K562 (cell line): ENCODE measurements around the gene PRDX2. TPM values are rescaled to one million over a fixed set of nuclear protein-coding genes. Genes with fewer than 3 reads are reported as not detected.

Experiments used
- GATAD2B ChIP-seq: fragments of 450-650 bp; IDR thresholded peaks from 2 replicates; pipeline ENCODE4 v1.6.1; 2017; ENCODE audit warnings: mild to moderate bottlenecking, borderline replicate concordance
- HBP1 ChIP-seq: fragments of 450-650 bp; formaldehyde crosslinking; IDR thresholded peaks from 2 replicates; pipeline ENCODE4 v1.4.0; 2022; ENCODE audit warnings: missing genetic modification characterization
- HDAC6 ChIP-seq: IDR thresholded peaks from 2 replicates; pipeline ENCODE4 v1.6.1; 2012; ENCODE audit warnings: low read depth, mild to moderate bottlenecking, control low read depth, inconsistent platforms, low read length, moderate library complexity
- MITF ChIP-seq: IDR thresholded peaks from 2 replicates; pipeline ENCODE4 v1.6.1; 2014; ENCODE audit warnings: antibody characterized with exemption
- NBN ChIP-seq: fragments of 450-650 bp; IDR thresholded peaks from 2 replicates; pipeline ENCODE4 v1.6.1; 2016; ENCODE audit warnings: low read depth, mild to moderate bottlenecking
- NCOR1 ChIP-seq: fragments of 450-650 bp; IDR thresholded peaks from 2 replicates; pipeline ENCODE4 v1.6.1; 2016; ENCODE audit warnings: mild to moderate bottlenecking, moderate library complexity
- PHF8 ChIP-seq: fragments of 200-600 bp; sonication (generic); IDR thresholded peaks from 2 replicates; pipeline ENCODE4 v1.6.1; 2012; ENCODE audit warnings: mixed run types, mild to moderate bottlenecking, inconsistent platforms, low read length, moderate library complexity, borderline replicate concordance
- PTTG1 ChIP-seq: fragments of 450-650 bp; IDR thresholded peaks from 2 replicates; pipeline ENCODE4 v1.6.1; 2016; ENCODE audit warnings: low read depth, mild to moderate bottlenecking, missing genetic modification characterization, missing compliant biosample characterization
- RBM17 ChIP-seq: fragments of 200-400 bp; formaldehyde crosslinking; IDR thresholded peaks from 2 replicates; pipeline ENCODE4 v1.6.1; 2017; ENCODE audit warnings: low read depth, mild to moderate bottlenecking, low read length, borderline replicate concordance
- TOE1 ChIP-seq, 2 experiments: fragments of 450-650 bp in 1 of 2; sonication (generic) in 1 of 2; formaldehyde crosslinking in 1 of 2; IDR thresholded peaks; 2 replicates each; pipeline versions ENCODE4 v1.7.1 to v1.8.0; 2016 to 2022; ENCODE audit warnings: borderline replicate concordance in 2 of 2, mild to moderate bottlenecking in 2 of 2, antibody characterized with exemption in 1 of 2, inconsistent platforms in 1 of 2, low read depth in 1 of 2, missing genetic modification reagents in 1 of 2, moderate library complexity in 1 of 2
- XRCC4 ChIP-seq: IDR thresholded peaks from one replicate; pipeline ENCODE4 v1.6.1; 2011; ENCODE audit not compliant: insufficient read depth, insufficient read length; ENCODE audit errors: extremely low read depth
- ZFP1 ChIP-seq: fragments of 450-650 bp; formaldehyde crosslinking; IDR thresholded peaks from 2 replicates; pipeline ENCODE4 v1.4.0; 2020; ENCODE audit warnings: mild to moderate bottlenecking, mixed read lengths
- polyA plus RNA-seq, 8 experiments: library from polyadenylated mRNA; depleted of rRNA in 4 of 8; stranded (reverse) in 5 of 8; unstranded in 3 of 8; fragments of >200 nt; fragmentation: Nextera tagmentation in 2 of 8; fragmentation: Illumina TruSeq in 1 of 8; extraction: Ambion mirVana in 2 of 8; extraction: Trizol in 1 of 8; gene quantifications; 2 replicates each; pipeline versions ENCODE4 v1.2.1 to v1.2.3, GENCODE V29; 2011 to 2014; ENCODE audit warnings: inconsistent platforms in 1 of 8, missing spikeins in 1 of 8
- total RNA-seq, 7 experiments: library from RNA; depleted of rRNA in 6 of 7; stranded (reverse); fragments of >200 nt in 6 of 7; fragmentation: Illumina TruSeq in 2 of 7; extraction: Trizol in 2 of 7; gene quantifications; 2 replicates each; pipeline versions ENCODE4 v1.2.1 to v1.2.3, GENCODE V29; 2011 to 2021; ENCODE audit warnings: low replicate concordance in 1 of 7
- TF ChIP-seq, protein P1 (sequence below): fragments of 200-800 bp; sonication (Bioruptor generic); IDR thresholded peaks from 2 replicates; pipeline ENCODE4 v1.6.1; 2016; ENCODE audit warnings: missing genetic modification characterization, missing compliant biosample characterization
- TF ChIP-seq, protein P2 (sequence below): fragments of 450-650 bp; IDR thresholded peaks from 2 replicates; pipeline ENCODE4 v1.6.1; 2016
- TF ChIP-seq, protein P3 (sequence below): fragments of 250-450 bp; sonication (Bioruptor Pico); IDR thresholded peaks from 2 replicates; pipeline ENCODE4 v1.8.0; 2021; ENCODE audit warnings: mild to moderate bottlenecking, moderate library complexity

The PRDX2 gene
- total and polyA plus RNA-seq, 9 of the 15 experiments (the other 6 are each of a cell fraction or from before 2014, with no cell fraction given): 206 to 1,183 (median 415) TPM

- TF ChIP-seq, protein P1, sequence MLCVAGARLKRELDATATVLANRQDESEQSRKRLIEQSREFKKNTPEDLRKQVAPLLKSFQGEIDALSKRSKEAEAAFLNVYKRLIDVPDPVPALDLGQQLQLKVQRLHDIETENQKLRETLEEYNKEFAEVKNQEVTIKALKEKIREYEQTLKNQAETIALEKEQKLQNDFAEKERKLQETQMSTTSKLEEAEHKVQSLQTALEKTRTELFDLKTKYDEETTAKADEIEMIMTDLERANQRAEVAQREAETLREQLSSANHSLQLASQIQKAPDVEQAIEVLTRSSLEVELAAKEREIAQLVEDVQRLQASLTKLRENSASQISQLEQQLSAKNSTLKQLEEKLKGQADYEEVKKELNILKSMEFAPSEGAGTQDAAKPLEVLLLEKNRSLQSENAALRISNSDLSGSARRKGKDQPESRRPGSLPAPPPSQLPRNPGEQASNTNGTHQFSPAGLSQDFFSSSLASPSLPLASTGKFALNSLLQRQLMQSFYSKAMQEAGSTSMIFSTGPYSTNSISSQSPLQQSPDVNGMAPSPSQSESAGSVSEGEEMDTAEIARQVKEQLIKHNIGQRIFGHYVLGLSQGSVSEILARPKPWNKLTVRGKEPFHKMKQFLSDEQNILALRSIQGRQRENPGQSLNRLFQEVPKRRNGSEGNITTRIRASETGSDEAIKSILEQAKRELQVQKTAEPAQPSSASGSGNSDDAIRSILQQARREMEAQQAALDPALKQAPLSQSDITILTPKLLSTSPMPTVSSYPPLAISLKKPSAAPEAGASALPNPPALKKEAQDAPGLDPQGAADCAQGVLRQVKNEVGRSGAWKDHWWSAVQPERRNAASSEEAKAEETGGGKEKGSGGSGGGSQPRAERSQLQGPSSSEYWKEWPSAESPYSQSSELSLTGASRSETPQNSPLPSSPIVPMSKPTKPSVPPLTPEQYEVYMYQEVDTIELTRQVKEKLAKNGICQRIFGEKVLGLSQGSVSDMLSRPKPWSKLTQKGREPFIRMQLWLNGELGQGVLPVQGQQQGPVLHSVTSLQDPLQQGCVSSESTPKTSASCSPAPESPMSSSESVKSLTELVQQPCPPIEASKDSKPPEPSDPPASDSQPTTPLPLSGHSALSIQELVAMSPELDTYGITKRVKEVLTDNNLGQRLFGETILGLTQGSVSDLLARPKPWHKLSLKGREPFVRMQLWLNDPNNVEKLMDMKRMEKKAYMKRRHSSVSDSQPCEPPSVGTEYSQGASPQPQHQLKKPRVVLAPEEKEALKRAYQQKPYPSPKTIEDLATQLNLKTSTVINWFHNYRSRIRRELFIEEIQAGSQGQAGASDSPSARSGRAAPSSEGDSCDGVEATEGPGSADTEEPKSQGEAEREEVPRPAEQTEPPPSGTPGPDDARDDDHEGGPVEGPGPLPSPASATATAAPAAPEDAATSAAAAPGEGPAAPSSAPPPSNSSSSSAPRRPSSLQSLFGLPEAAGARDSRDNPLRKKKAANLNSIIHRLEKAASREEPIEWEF (CRISPR knock-in tag): no peak
- TF ChIP-seq HBP1 (CRISPR knock-in tag): no peak
- no peak for TF ChIP-seq NCOR1
- TF ChIP-seq TOE1 (IDR thresholded peaks at IDR 0.05; ENCODE audit: borderline replicate concordance): peak; percentile 83; the same call in 1 of the 2 replicates
- no peak for TF ChIP-seq TOE1 (CRISPR knock-in tag; IDR thresholded peaks at IDR 0.05; ENCODE audit: borderline replicate concordance, low read depth)
- TF ChIP-seq HDAC6: no peak
- TF ChIP-seq, protein P2, sequence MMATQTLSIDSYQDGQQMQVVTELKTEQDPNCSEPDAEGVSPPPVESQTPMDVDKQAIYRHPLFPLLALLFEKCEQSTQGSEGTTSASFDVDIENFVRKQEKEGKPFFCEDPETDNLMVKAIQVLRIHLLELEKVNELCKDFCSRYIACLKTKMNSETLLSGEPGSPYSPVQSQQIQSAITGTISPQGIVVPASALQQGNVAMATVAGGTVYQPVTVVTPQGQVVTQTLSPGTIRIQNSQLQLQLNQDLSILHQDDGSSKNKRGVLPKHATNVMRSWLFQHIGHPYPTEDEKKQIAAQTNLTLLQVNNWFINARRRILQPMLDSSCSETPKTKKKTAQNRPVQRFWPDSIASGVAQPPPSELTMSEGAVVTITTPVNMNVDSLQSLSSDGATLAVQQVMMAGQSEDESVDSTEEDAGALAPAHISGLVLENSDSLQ: no peak; the same call in 1 of the 2 replicates
- no peak for TF ChIP-seq ZFP1
- no peak for TF ChIP-seq PHF8
- TF ChIP-seq XRCC4: no peak
- peak; percentile 97 for TF ChIP-seq MITF
- no peak for TF ChIP-seq RBM17
- TF ChIP-seq PTTG1: no peak
- no peak for TF ChIP-seq GATAD2B
- no peak for TF ChIP-seq NBN
- TF ChIP-seq, protein P3, sequence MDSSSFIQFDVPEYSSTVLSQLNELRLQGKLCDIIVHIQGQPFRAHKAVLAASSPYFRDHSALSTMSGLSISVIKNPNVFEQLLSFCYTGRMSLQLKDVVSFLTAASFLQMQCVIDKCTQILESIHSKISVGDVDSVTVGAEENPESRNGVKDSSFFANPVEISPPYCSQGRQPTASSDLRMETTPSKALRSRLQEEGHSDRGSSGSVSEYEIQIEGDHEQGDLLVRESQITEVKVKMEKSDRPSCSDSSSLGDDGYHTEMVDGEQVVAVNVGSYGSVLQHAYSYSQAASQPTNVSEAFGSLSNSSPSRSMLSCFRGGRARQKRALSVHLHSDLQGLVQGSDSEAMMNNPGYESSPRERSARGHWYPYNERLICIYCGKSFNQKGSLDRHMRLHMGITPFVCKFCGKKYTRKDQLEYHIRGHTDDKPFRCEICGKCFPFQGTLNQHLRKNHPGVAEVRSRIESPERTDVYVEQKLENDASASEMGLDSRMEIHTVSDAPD (CRISPR knock-in tag): no peak
Observed at GRCh38 chr19:12847159-12848139, 45.8 kb upstream of the PRDX2 start (continued).
